Esophagus (tissue), 2 donors: ENCODE results near the gene ATP8B1. TPM values are rescaled to one million over a fixed set of nuclear protein-coding genes. Genes with fewer than 3 reads are reported as not detected.

Source experiments
- H3K27ac ChIP-seq, 2 donors: one replicate each; pipeline ENCODE4 v1.5.1; 2013; ENCODE audit warnings: low read depth in 2 of 2, mild to moderate bottlenecking in 2 of 2, inconsistent platforms in 1 of 2, low read length in 1 of 2, moderate library complexity in 1 of 2
- H3K27me3 ChIP-seq, 2 donors: one replicate each; pipeline ENCODE4 v1.6.1; 2013; ENCODE audit warnings: low read length in 2 of 2, control low read depth in 1 of 2, mild to moderate bottlenecking in 1 of 2; ENCODE audit not compliant: insufficient read depth in 2 of 2, control insufficient read depth in 1 of 2
- H3K36me3 ChIP-seq, 2 donors: one replicate each; pipeline ENCODE4 v1.6.1; 2013; ENCODE audit warnings: low read length in 1 of 2; ENCODE audit not compliant: control insufficient read depth in 2 of 2, insufficient read depth in 2 of 2
- H3K4me1 ChIP-seq, 2 donors: one replicate each; pipeline ENCODE4 v1.6.1; 2013; ENCODE audit warnings: low read length in 1 of 2; ENCODE audit not compliant: control insufficient read depth in 2 of 2, insufficient read depth in 2 of 2
- H3K4me3 ChIP-seq, 2 donors: one replicate each; pipeline ENCODE4 v1.5.1; 2013; ENCODE audit warnings: low read length in 2 of 2, mild to moderate bottlenecking in 2 of 2, low read depth in 1 of 2, moderate library complexity in 1 of 2
- H3K9me3 ChIP-seq, 2 donors: one replicate each; pipeline ENCODE4 v1.6.1; 2013; ENCODE audit warnings: mild to moderate bottlenecking in 2 of 2, low read depth in 1 of 2, low read length in 1 of 2, moderate library complexity in 1 of 2; ENCODE audit not compliant: control insufficient read depth in 2 of 2, insufficient read depth in 1 of 2
- WGBS, 2 donors: extraction: QIAGEN DNeasy Blood & Tissue Kit; methylation state at CpG; one replicate each; pipeline ENCODE4 v1.1.7; 2013; 5-methylcytosine and 5-hydroxymethylcytosine counted together
- polyA plus RNA-seq, 2 donors: library from polyadenylated mRNA; stranded (reverse); fragments of 200-250 nt; gene quantifications; one replicate each; pipeline ENCODE4 v1.2.3, GENCODE V29; 2013
- donor health status: healthy with polysubstance abuse.
- donor health status: Bipolar disorder and iron deficiency.

Gene ATP8B1
- polyA plus RNA-seq, 2 donors, result 8.0 to 12.9 TPM

DNA sequence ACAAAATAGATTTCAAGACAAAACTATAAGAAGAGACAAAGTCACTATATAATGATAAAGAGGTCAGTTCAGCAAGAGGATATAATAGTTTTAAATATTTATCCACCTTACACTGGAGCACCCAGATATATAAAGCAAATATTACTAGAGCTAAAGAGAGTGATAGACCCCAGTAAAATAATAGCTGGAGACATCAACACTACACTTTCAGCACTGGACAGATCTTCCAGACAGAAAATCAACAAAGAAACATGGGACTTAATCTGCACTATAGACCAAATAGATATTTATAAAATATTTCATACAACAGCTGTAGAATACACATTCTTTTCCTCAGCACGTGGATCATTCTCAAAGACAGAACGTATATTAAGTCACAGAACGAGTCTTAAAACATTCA lies 86.6 kb downstream of the ATP8B1 start:
- Histone ChIP-seq H3K27me3 (no peaks in the 10 kb centered on the region), H3K4me1 (peaks cover 0 to 6% of the 10 kb centered on the region in 2 donors), H3K4me3 (no peak overlapping the region), H3K9me3 (no peaks in the 10 kb centered on the region), H3K27ac (no peak overlapping the region), H3K36me3 (no peaks in the 10 kb centered on the region)
- 66 to 83% methylated on average over 3 of the region's 3 CpGs for WGBS, 2 donors

DNA sequence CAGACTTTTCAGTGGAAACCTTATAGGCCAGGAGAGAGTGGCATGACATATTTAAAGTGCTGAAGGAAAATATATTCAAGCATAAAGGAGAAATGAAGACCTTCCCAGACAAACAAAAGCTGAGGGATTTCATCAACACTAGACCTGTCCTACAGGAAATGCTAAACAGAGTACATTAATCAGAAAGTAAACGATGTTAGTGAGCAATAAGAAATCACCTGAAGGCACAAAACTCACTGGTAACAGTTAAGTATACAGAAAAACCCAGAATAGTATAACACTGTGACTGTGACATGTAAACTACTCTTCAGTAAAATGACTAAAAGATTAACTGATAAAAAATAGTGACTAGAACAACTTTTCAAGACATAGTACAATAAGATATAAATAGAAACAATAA lies 87.4 kb downstream of the ATP8B1 start:
- H3K27me3 ChIP-seq, result no peaks in the 10 kb centered on the region
- no peaks in the 10 kb centered on the region for H3K36me3 ChIP-seq
- WGBS, 2 donors, result 27 to 42% methylated on average over 1 of the region's 1 CpG
- no peaks in the 10 kb centered on the region for H3K9me3 ChIP-seq
- H3K27ac ChIP-seq, result no peak overlapping the region
- no peak overlapping the region for H3K4me3 ChIP-seq
- peaks cover 0 to 6% of the 10 kb centered on the region in 2 donors for H3K4me1 ChIP-seq

DNA sequence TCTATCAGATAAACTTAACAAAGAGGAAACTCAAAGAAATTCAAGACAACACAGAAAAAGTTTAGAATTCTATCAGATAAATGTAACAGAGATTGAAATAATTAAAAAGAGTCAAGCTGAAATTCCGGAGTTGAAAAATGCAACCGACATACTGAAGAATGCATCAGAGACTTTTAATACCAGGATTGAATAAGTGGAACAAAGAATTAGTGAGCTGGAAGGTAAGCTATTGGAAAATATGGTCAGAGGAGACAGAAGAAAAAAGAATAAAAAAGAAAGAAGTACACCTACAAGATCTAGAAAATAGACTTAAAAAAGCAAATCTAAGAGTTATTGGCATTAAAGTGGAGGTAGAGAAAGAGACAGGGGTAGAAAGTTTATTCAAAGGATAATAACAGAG lies 88.0 kb downstream of the ATP8B1 start:
- no peak overlapping the region for H3K27ac ChIP-seq
- no peak overlapping the region for H3K4me3 ChIP-seq
- peaks cover 0 to 6% of the 10 kb centered on the region in 2 donors for H3K4me1 ChIP-seq
- H3K27me3 ChIP-seq, result no peaks in the 10 kb centered on the region
- H3K36me3 ChIP-seq, result no peaks in the 10 kb centered on the region
- WGBS, 2 donors, result 96 to 97% methylated on average over 2 of the region's 2 CpGs
- no peaks in the 10 kb centered on the region for H3K9me3 ChIP-seq

DNA sequence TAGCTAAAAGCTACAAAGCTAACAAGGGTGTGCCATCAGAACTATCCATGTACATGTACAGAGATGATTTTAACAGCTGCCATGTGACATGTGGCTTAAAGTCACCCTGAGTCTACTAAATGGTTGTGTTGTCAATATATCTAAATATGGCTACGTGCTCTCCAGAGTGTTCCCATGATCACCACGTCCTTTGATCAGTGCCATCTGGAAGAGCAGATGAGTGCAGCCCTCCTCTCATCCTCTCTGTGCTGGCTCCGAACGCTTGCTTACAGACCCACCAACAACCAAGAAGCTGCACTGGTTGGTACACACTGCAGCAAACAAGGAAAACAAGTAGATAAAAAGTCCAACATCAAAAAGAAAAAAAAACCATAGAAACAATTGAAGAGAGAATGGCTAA lies 92.9 kb downstream of the ATP8B1 start:
- Histone ChIP-seq H3K36me3 (no peaks in the 10 kb centered on the region), H3K27ac (no peak overlapping the region), H3K4me1 (peaks cover 0 to 6% of the 10 kb centered on the region in 2 donors), H3K27me3 (no peaks in the 10 kb centered on the region), H3K4me3 (no peak overlapping the region), H3K9me3 (no peaks in the 10 kb centered on the region)
- WGBS, 2 donors, result 89 to 91% methylated on average over 4 of the region's 4 CpGs

DNA sequence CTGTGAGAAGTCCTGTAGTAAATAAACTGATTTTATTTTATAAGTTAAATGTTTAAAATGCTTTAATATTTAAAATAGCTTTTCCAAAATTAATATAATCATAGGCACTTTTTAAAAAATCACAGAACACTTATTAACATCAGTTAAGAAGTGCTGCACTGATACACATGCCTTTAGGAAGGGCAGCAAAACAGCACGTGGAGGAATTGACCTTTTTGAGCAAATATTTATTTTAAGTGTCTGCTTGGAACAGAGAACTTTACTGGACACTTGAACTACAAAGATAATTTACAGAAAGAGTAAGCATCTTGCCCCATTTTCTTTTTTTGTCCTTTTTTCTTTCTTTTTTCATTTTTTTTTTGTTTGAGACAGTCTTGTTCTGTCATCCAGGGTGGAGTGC lies 93.8 kb downstream of the ATP8B1 start:
- WGBS, 2 donors, result 46 to 59% methylated on average over 1 of the region's 1 CpG
- Histone ChIP-seq H3K9me3 (no peaks in the 10 kb centered on the region), H3K27ac (no peak overlapping the region), H3K4me3 (no peak overlapping the region), H3K27me3 (no peaks in the 10 kb centered on the region), H3K36me3 (no peaks in the 10 kb centered on the region), H3K4me1 (peaks cover 0 to 6% of the 10 kb centered on the region in 2 donors)

DNA sequence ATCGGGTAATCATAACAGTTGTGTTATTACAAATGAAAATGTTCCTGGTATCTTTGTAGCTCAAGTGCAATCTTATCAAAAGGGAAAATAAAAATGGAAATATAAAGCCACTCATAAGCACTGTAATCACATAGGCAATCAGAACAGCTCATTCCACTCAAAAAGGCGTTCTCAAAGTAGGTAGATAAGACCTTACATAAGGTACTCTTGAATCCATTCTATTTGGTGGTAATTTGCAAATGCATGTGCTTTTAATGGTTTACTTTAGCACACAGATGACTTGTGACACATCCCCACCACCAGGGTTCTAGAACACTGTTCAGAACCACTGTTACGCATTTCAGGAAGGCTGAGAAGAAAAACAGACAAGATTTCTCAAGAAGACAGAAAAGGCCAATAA lies 94.8 kb downstream of the ATP8B1 start:
- no peaks in the 10 kb centered on the region for H3K27me3 ChIP-seq
- no peaks in the 10 kb centered on the region for H3K9me3 ChIP-seq
- H3K36me3 ChIP-seq, result no peaks in the 10 kb centered on the region
- peaks cover 0 to 4% of the 10 kb centered on the region in 2 donors for H3K4me1 ChIP-seq
- WGBS, 2 donors, result 86 to 93% methylated on average over 3 of the region's 3 CpGs
- H3K27ac ChIP-seq, result no peak overlapping the region
- no peak overlapping the region for H3K4me3 ChIP-seq

DNA sequence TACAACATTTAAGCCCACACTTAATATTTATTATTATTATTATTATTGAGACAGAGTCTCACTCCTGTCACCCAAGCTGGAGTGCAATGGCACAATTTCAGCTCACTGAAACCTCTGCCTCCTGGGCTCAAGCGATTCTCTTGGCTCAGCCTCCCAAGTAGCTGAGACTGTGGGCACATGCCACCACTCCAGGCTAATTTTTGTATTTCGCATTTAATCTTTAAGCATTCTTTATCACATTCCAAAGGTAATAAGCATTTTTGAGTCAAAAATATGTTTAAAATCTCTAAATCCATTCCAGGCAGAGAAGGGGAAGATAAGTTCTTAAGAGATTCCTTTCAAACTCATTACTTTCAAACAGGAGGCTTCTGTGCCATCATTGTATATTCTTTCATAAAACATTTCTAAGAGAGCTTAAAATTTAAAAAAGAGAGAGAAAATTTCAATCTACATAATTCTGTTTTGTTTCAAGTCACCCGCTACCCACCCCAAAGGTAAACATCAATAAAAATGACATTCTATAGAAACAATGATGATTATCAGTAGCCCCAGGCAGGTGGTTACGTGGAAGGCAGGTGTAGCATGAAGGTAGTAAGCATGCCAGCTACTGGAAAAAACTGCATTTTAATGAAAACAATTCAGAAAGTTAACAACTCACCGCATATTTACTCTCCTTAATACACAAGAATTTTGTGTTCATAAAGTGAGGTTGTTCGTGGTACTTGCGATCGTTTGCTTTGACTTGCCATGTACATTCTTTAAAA lies 97.1 kb downstream of the ATP8B1 start:
- 68 to 75% methylated on average over 8 of the region's 8 CpGs for WGBS, 2 donors
- Histone ChIP-seq H3K27me3 (no peaks in the 10 kb centered on the region), H3K4me3 (no peak overlapping the region), H3K27ac (no peak overlapping the region), H3K4me1 (no peaks in the 10 kb centered on the region), H3K9me3 (no peaks in the 10 kb centered on the region), H3K36me3 (peaks cover 0 to 5% of the 10 kb centered on the region in 2 donors)

DNA sequence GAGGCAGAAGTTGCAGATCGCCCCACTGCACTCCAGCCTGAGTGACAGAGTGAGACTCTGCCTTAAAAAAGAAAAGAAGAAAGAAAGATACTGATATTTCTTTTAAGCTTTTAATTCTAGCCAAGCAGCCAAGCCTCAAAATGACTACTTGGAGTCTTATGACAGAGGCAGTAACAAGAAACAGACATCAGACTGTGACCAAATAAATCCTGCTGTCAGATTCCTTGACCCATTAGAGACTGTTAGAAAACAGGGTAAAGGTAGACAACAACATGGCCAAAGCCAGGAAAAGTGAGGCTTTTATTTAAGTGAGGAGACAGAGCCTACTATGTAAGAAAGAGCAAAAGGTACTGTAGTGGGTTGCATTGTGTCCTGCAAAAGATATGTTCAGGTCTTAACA lies 98.1 kb downstream of the ATP8B1 start:
- no peaks in the 10 kb centered on the region for H3K9me3 ChIP-seq
- WGBS, 2 donors, result 98 to 100% methylated on average over 1 of the region's 1 CpG
- peaks cover 0 to 5% of the 10 kb centered on the region in 2 donors for H3K36me3 ChIP-seq
- no peaks in the 10 kb centered on the region for H3K4me1 ChIP-seq
- H3K27me3 ChIP-seq, result no peaks in the 10 kb centered on the region
- no peak overlapping the region for H3K27ac ChIP-seq
- H3K4me3 ChIP-seq, result no peak overlapping the region

DNA sequence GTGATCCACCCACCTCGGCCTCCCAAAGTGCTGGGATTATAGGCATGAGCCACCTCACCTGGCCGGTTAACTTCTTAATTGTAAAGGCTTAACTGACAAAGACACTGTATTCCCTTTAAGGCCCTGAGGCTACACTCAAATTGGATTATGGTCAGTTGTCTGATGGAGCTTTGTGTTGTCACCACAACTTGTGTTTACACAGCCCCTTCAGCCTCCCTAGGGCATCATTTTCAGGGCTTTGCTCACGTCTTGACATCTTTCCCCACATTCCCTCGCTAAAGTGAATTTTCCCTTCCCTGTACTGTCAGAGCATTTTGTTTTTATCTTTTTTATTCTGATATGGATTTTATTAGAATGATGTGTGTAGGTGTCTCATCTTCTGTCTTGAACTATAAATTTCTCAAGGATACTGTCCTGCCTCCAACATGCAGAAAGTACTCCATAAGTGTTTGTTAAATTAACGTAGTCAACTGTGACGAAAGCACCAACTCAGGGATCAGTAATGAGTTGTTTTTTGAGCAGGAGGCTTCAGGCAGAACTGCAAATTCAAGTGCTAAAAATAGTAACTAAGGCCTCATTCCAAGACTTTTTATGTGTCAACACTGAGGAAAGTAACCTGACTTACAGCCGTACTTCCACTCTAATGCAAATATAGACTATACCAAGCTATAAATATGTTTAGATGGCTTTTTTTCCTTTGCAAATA lies 104.4 kb downstream of the ATP8B1 start:
- 46 to 50% methylated on average over 7 of the region's 7 CpGs for WGBS, 2 donors
- peaks cover 5 to 6% of the 10 kb centered on the region in 2 donors for H3K36me3 ChIP-seq
- H3K27me3 ChIP-seq, result no peaks in the 10 kb centered on the region
- H3K4me3 ChIP-seq, result no peak overlapping the region
- H3K27ac ChIP-seq, result peak overlapping the region in 1 of 2 donors; percentile 35
- no peaks in the 10 kb centered on the region for H3K4me1 ChIP-seq
- no peaks in the 10 kb centered on the region for H3K9me3 ChIP-seq

DNA sequence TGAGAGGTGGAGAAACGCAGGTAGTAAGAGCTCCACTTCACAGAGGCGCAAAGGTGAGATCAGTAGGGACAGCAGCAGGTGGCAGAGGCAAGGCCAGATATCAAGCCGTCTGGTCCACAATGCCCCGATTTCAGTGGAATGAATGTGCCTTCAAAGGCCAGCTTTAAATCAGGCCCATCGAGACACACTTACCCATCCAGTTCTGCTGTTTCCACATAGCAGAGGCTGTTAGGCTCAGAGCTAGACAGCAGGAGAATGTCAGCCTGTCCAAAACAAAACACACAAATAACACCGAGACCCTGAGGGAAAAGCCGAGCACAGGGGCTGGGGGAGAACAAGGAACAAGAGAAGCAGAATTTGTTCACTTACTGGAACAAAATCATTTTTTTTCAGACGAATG lies 105.7 kb downstream of the ATP8B1 start:
- Histone ChIP-seq H3K27ac (no peak overlapping the region), H3K9me3 (no peaks in the 10 kb centered on the region), H3K36me3 (peaks cover 2 to 6% of the 10 kb centered on the region in 2 donors), H3K4me1 (no peaks in the 10 kb centered on the region), H3K27me3 (no peaks in the 10 kb centered on the region), H3K4me3 (no peak overlapping the region)
- 79 to 86% methylated on average over 8 of the region's 8 CpGs for WGBS, 2 donors
